Body of pancreas (tissue), 4 donors: ENCODE data around the gene AUTS2.

Experiments used
- CTCF ChIP-seq, 7 experiments: fragments of 450-650 bp in 4 of 7; fragments of 200-600 bp in 3 of 7; sonication (generic) in 3 of 7; IDR thresholded peaks; one replicate each; pipeline ENCODE4 v1.5.1; 2016 to 2019; ENCODE audit warnings: antibody characterized with exemption in 7 of 7
- POLR2A ChIP-seq, 3 donors: fragments of 450-650 bp; IDR thresholded peaks; one replicate each; pipeline ENCODE4 v1.6.1; 2016; ENCODE audit warnings: antibody characterized with exemption in 3 of 3, mild to moderate bottlenecking in 2 of 3

- TF ChIP-seq CTCF (IDR thresholded peaks at IDR 0.05) (no peak), POLR2A (IDR thresholded peaks at IDR 0.05) (no peak)
These were observed 940.9 kb downstream of the AUTS2 start for GRCh38 chr7:70539205-70539604.
